ENCODE results near the gene FRMD3. TPM values are rescaled to one million over a fixed set of nuclear protein-coding genes. Genes with fewer than 3 reads are reported as not detected.
A peak's percentile ranks its signal among the peaks of the same experiment; 100 is the strongest.

FRMD3 gene
- total RNA-seq, 4 donors from 2014 or later: 1.8 to 13.3 (median 3.3) TPM

GRCh38 chr9:83451308-83451707 lies 86.9 kb downstream of the FRMD3 start:
- Histone ChIP-seq H3K4me1 (no peaks in the 10 kb centered on the region), H3K4me3 (no peak overlapping the region), H3K9me3 (no peaks in the 10 kb centered on the region), H3K27me3 (no peaks in the 10 kb centered on the region), H3K27ac (no peak overlapping the region), H3K36me3 (no peaks in the 10 kb centered on the region)
- intact Hi-C loops (cut with DNase I; ENCODE audit: low total_unique reads): no loop called here
- TF ChIP-seq POLR2A (IDR thresholded peaks at IDR 0.05) (no peak), CTCF (IDR thresholded peaks at IDR 0.05) (no peak)
- no peak for DNase-seq

GRCh38 chr9:83449983-83450382 lies 88.2 kb downstream of the FRMD3 start:
- Histone ChIP-seq H3K27ac (no peak overlapping the region), H3K4me3 (no peak overlapping the region), H3K4me1 (no peaks in the 10 kb centered on the region), H3K9me3 (no peaks in the 10 kb centered on the region), H3K27me3 (no peaks in the 10 kb centered on the region), H3K36me3 (no peaks in the 10 kb centered on the region)
- no peak for TF ChIP-seq POLR2A (IDR thresholded peaks at IDR 0.05)
- intact Hi-C loops (cut with DNase I; ENCODE audit: low total_unique reads): no loop called here
- DNase-seq: no peak

- Histone ChIP-seq H3K4me1 (no peaks in the 10 kb centered on the region), H3K9me3 (no peaks in the 10 kb centered on the region), H3K27me3 (no peaks in the 10 kb centered on the region), H3K27ac (peak overlapping the region; percentile 21 to 31), H3K4me3 (no peak overlapping the region), H3K36me3 (no peaks in the 10 kb centered on the region)
- no peak for TF ChIP-seq POLR2A (IDR thresholded peaks at IDR 0.05)
- intact Hi-C loops (cut with DNase I; ENCODE audit: low total_unique reads): no loop called here
- DNase-seq: no peak
Observed at GRCh38 chr9:83449166-83449565, 89.0 kb downstream of the FRMD3 start.

GRCh38 chr9:83448626-83449025 lies 89.6 kb downstream of the FRMD3 start:
- H3K9me3 ChIP-seq: no peaks in the 10 kb centered on the region
- peak overlapping the region; percentile 21 to 31 for H3K27ac ChIP-seq
- DNase-seq: no peak
- H3K4me3 ChIP-seq: no peak overlapping the region
- H3K27me3 ChIP-seq: no peaks in the 10 kb centered on the region
- TF ChIP-seq POLR2A (IDR thresholded peaks at IDR 0.05) (no peak), CTCF (IDR thresholded peaks at IDR 0.05) (no peak)
- H3K36me3 ChIP-seq: no peaks in the 10 kb centered on the region
- intact Hi-C loops (cut with DNase I; ENCODE audit: low total_unique reads): no loop called here
- H3K4me1 ChIP-seq: no peaks in the 10 kb centered on the region

- H3K27me3 ChIP-seq: no peaks in the 10 kb centered on the region
- no peaks in the 10 kb centered on the region for H3K4me1 ChIP-seq
- intact Hi-C loops (cut with DNase I; ENCODE audit: low total_unique reads): no loop called here
- no peak for DNase-seq
- H3K9me3 ChIP-seq: no peaks in the 10 kb centered on the region
- H3K36me3 ChIP-seq: no peaks in the 10 kb centered on the region
- no peak for TF ChIP-seq POLR2A (IDR thresholded peaks at IDR 0.05)
- TF ChIP-seq CTCF (IDR thresholded peaks at IDR 0.05): no peak
- no peak overlapping the region for H3K27ac ChIP-seq
- H3K4me3 ChIP-seq: no peak overlapping the region
Observed at GRCh38 chr9:83447351-83447750, 90.8 kb downstream of the FRMD3 start.

- DNase-seq: no peak
- Histone ChIP-seq H3K4me3 (no peak overlapping the region), H3K27me3 (no peaks in the 10 kb centered on the region), H3K36me3 (no peaks in the 10 kb centered on the region), H3K27ac (no peak overlapping the region), H3K4me1 (no peaks in the 10 kb centered on the region), H3K9me3 (no peaks in the 10 kb centered on the region)
- TF ChIP-seq CTCF (IDR thresholded peaks at IDR 0.05): no peak
- TF ChIP-seq POLR2A (IDR thresholded peaks at IDR 0.05): no peak
- intact Hi-C loops (cut with DNase I; ENCODE audit: low total_unique reads): no loop called here
Observed at GRCh38 chr9:83445703-83446265, 92.4 kb downstream of the FRMD3 start.
